H1 (cell line): ENCODE data around the gene C11orf98. TPM values are rescaled to one million over a fixed set of nuclear protein-coding genes. Genes with fewer than 3 reads are reported as not detected.

Experiments used
- CTCF ChIA-PET: fragments of 300-600 bp; sonication (Branson Sonifier 250); formaldehyde crosslinking; loops from one replicate; lab custom pipeline; 2021; ENCODE audit not compliant: partially characterized antibody; lab: Charles Lee
- POLR2A ChIA-PET: fragments of 300-600 bp; sonication (Branson Sonifier 250); formaldehyde crosslinking; loops from one replicate; lab custom pipeline; 2021; ENCODE audit warnings: inconsistent platforms; ENCODE audit not compliant: partially characterized antibody; lab: Charles Lee
- DNase-seq, 2 experiments: peaks; one replicate each; pipeline versions ENCODE4 v3.0.0 to v3.0.0-alpha.2; 2010 to 2022; ENCODE audit warnings: low spot score in 2 of 2, low read depth in 1 of 2, mixed read lengths in 1 of 2
- FAIRE-seq: peaks from 2 replicates; lab custom pipeline; 2011; peaks lifted over from hg19 to GRCh38; lab: Jason Lieb, UNC
- H2AFZ ChIP-seq: 2 replicates; pipeline ENCODE4 v1.8.1; 2012; ENCODE audit warnings: low read length, inconsistent platforms
- H2AK5ac ChIP-seq: 2 replicates; pipeline ENCODE4 v1.6.1; 2013; ENCODE audit warnings: low read depth, low read length
- H2BK120ac ChIP-seq: replicated peaks from 2 replicates; pipeline ENCODE3; 2013; ENCODE audit warnings: low read depth, low read length, inconsistent platforms
- H2BK12ac ChIP-seq: 2 replicates; pipeline ENCODE4 v1.6.1; 2013; ENCODE audit warnings: low read depth, low read length
- H2BK15ac ChIP-seq: 2 replicates; pipeline ENCODE4 v1.6.1; 2013; ENCODE audit warnings: low read length
- H2BK20ac ChIP-seq: 2 replicates; pipeline ENCODE4 v1.6.1; 2013; ENCODE audit warnings: low read length
- H2BK5ac ChIP-seq: 2 replicates; pipeline ENCODE4 v1.6.1; 2013; ENCODE audit warnings: low read depth, low read length
- H3K14ac ChIP-seq: 2 replicates; pipeline ENCODE4 v1.6.1; 2013; ENCODE audit warnings: inconsistent platforms; ENCODE audit not compliant: insufficient read length
- H3K18ac ChIP-seq: 2 replicates; pipeline ENCODE4 v1.6.1; 2013; ENCODE audit warnings: low read length; ENCODE audit errors: extremely low read depth
- H3K23ac ChIP-seq: 2 replicates; pipeline ENCODE4 v1.6.1; 2013; ENCODE audit warnings: inconsistent platforms; ENCODE audit not compliant: insufficient read length
- H3K23me2 ChIP-seq: 2 replicates; pipeline ENCODE4 v1.6.1; 2013; ENCODE audit warnings: low read depth, low read length
- H3K27ac ChIP-seq: 2 replicates; pipeline ENCODE4 v1.6.1; 2011; ENCODE audit warnings: low read depth, low read length, inconsistent platforms
- H3K27me3 ChIP-seq, 4 experiments: replicated peaks in 1 of 4; 1 replicate in 1 of 4; 2 replicates in 3 of 4; pipeline versions ENCODE4 v1.6.1 to v1.8.1; 2011 to 2013; ENCODE audit warnings: low read length in 3 of 4, mild to moderate bottlenecking in 3 of 4, inconsistent platforms in 2 of 4, mixed read lengths in 2 of 4, moderate library complexity in 1 of 4; ENCODE audit not compliant: control insufficient read depth in 3 of 4, insufficient read depth in 3 of 4; ENCODE audit errors: extremely low read depth in 1 of 4
- H3K36me3 ChIP-seq, 4 experiments: 2 replicates each; pipeline versions ENCODE4 v1.6.1 to v1.8.1; 2011 to 2013; ENCODE audit warnings: mild to moderate bottlenecking in 4 of 4, low read length in 3 of 4, moderate library complexity in 2 of 4, control low read depth in 1 of 4, inconsistent platforms in 1 of 4; ENCODE audit not compliant: insufficient read depth in 4 of 4, control insufficient read depth in 2 of 4
- H3K4ac ChIP-seq: replicated peaks from 2 replicates; pipeline ENCODE3; 2013; ENCODE audit warnings: low read length, low read depth, mixed read lengths, inconsistent platforms; ENCODE audit not compliant: insufficient read length
- H3K4me1 ChIP-seq, 4 experiments: replicated peaks in 1 of 4; 1 replicate in 1 of 4; 2 replicates in 3 of 4; pipeline versions ENCODE4 v1.6.1 to v1.8.1; 2011 to 2013; ENCODE audit warnings: low read length in 3 of 4, inconsistent platforms in 2 of 4, mixed read lengths in 1 of 4; ENCODE audit not compliant: insufficient read depth in 4 of 4, control insufficient read depth in 3 of 4
- H3K4me2 ChIP-seq, 2 experiments: 2 replicates each; pipeline versions ENCODE4 v1.6.1 to v1.8.1; 2011 to 2013; ENCODE audit warnings: low read depth in 2 of 2, low read length in 2 of 2, control low read depth in 1 of 2, inconsistent platforms in 1 of 2, mild to moderate bottlenecking in 1 of 2; ENCODE audit not compliant: insufficient read depth in 1 of 2
- H3K4me3 ChIP-seq, 4 experiments: fragments of 200-600, 300-600 bp in 1 of 4; sonication (generic), shearing (Covaris generic), sonication (Bioruptor Twin) in 1 of 4; 2 replicates each; pipeline versions ENCODE4 v1.5.1 to v1.8.1; 2011 to 2016; ENCODE audit warnings: low read length in 4 of 4, low read depth in 3 of 4, control low read depth in 2 of 4, inconsistent platforms in 2 of 4, mild to moderate bottlenecking in 2 of 4, mixed read lengths in 1 of 4, moderate library complexity in 1 of 4; ENCODE audit not compliant: insufficient read depth in 2 of 4; ENCODE audit errors: extremely low read depth in 1 of 4
- H3K56ac ChIP-seq: replicated peaks from 2 replicates; pipeline ENCODE3; 2013; ENCODE audit warnings: low read depth, mild to moderate bottlenecking, mixed read lengths, low read length, inconsistent platforms; ENCODE audit not compliant: insufficient read length
- H3K79me1 ChIP-seq: 2 replicates; pipeline ENCODE4 v1.6.1; 2013; ENCODE audit warnings: low read depth, low read length, control low read depth
- H3K79me2 ChIP-seq, 2 experiments: 2 replicates each; pipeline versions ENCODE4 v1.6.1 to v1.8.1; 2012 to 2013; ENCODE audit warnings: low read length in 2 of 2, mild to moderate bottlenecking in 2 of 2, inconsistent platforms in 1 of 2; ENCODE audit not compliant: insufficient read depth in 2 of 2, control insufficient read depth in 1 of 2
- H3K9ac ChIP-seq, 4 experiments: replicated peaks in 1 of 4; 1 replicate in 1 of 4; 2 replicates in 3 of 4; pipeline versions ENCODE4 v1.6.1 to v1.8.1; 2011 to 2013; ENCODE audit warnings: low read depth in 3 of 4, low read length in 3 of 4, control low read depth in 2 of 4, mild to moderate bottlenecking in 2 of 4, moderate library complexity in 2 of 4, inconsistent platforms in 1 of 4; ENCODE audit errors: extremely low read depth in 1 of 4
- H3K9me3 ChIP-seq, 2 experiments: 2 replicates each; pipeline versions ENCODE4 v1.6.1 to v1.8.1; 2012 to 2013; ENCODE audit warnings: mild to moderate bottlenecking in 2 of 2, moderate library complexity in 2 of 2, control low read depth in 1 of 2, inconsistent platforms in 1 of 2, low read depth in 1 of 2, low read length in 1 of 2, mixed read lengths in 1 of 2; ENCODE audit not compliant: insufficient read depth in 2 of 2
- H4K20me1 ChIP-seq, 2 experiments: replicated peaks in 1 of 2; 2 replicates each; pipeline versions ENCODE3 to v1.8.1; 2011 to 2013; ENCODE audit warnings: inconsistent platforms in 2 of 2, low read length in 2 of 2, mild to moderate bottlenecking in 1 of 2; ENCODE audit not compliant: insufficient read depth in 2 of 2, control insufficient read depth in 1 of 2
- H4K5ac ChIP-seq: 2 replicates; pipeline ENCODE4 v1.6.1; 2013; ENCODE audit warnings: low read length, low read depth, mixed read lengths, inconsistent platforms; ENCODE audit not compliant: insufficient read length
- H4K8ac ChIP-seq: 2 replicates; pipeline ENCODE4 v1.8.0; 2013; ENCODE audit warnings: mild to moderate bottlenecking, moderate library complexity, low read length, inconsistent platforms; ENCODE audit not compliant: insufficient read depth; ENCODE audit errors: extremely low read depth
- H4K91ac ChIP-seq: replicated peaks from 2 replicates; pipeline ENCODE3; 2013; ENCODE audit warnings: low read length, mixed read lengths, inconsistent platforms; ENCODE audit not compliant: insufficient read length
- CBX8 ChIP-seq: fragments of 300-800, 300-1000 bp; sonication (generic); IDR thresholded peaks from 2 replicates; pipeline ENCODE4 v1.7.1; 2016; ENCODE audit warnings: low read depth, low read length, borderline replicate concordance
- CEBPB ChIP-seq: IDR thresholded peaks from 2 replicates; pipeline ENCODE4 v1.6.1; 2012; ENCODE audit warnings: low read depth, low read length
- CTCF ChIP-seq, 3 experiments: IDR thresholded peaks; 1 replicate in 2 of 3; 2 replicates in 1 of 3; pipeline versions ENCODE4 v1.5.1 to v1.6.1; 2011; ENCODE audit warnings: low read length in 3 of 3, mild to moderate bottlenecking in 3 of 3, inconsistent platforms in 2 of 3, low read depth in 1 of 3, moderate library complexity in 1 of 3; ENCODE audit not compliant: insufficient read depth in 1 of 3; ENCODE audit errors: control extremely low read depth in 1 of 3
- HDAC2 ChIP-seq, 2 experiments: fragments of 300-600 bp in 1 of 2; sonication (generic) in 1 of 2; IDR thresholded peaks; 2 replicates each; pipeline ENCODE4 v1.6.1; 2011 to 2012; ENCODE audit warnings: low read depth in 2 of 2, low read length in 2 of 2, mild to moderate bottlenecking in 2 of 2, moderate library complexity in 2 of 2, borderline replicate concordance in 1 of 2, inconsistent platforms in 1 of 2
- HDAC6 ChIP-seq: IDR thresholded peaks from one replicate; pipeline ENCODE4 v1.7.1; 2012; ENCODE audit warnings: low read depth, mild to moderate bottlenecking, inconsistent platforms, low read length, moderate library complexity
- MAFK ChIP-seq: IDR thresholded peaks from 2 replicates; pipeline ENCODE4 v1.6.1; 2012; ENCODE audit warnings: low read depth, mild to moderate bottlenecking, improper control_type of control experiment, low read length
- RNF2 ChIP-seq: fragments of 200-900, 300-1000 bp; sonication (generic); IDR thresholded peaks from 2 replicates; pipeline ENCODE4 v1.7.1; 2016; ENCODE audit warnings: borderline replicate concordance, low read depth, mild to moderate bottlenecking, antibody characterized with exemption, low read length; ENCODE audit not compliant: poor library complexity, severe bottlenecking; ENCODE audit errors: missing control alignments
- SUZ12 ChIP-seq: fragments of 200-600 bp; sonication (generic); IDR thresholded peaks from 2 replicates; pipeline ENCODE4 v1.6.1; 2012; ENCODE audit warnings: mild to moderate bottlenecking, inconsistent platforms, low read length, moderate library complexity, mixed read lengths
- WGBS, 2 experiments: shearing (Covaris generic) in 1 of 2; methylation state at CpG; one replicate each; pipeline versions ENCODE4 v1.1.6 to v1.1.7; 2013 to 2015; ENCODE audit warnings: low lambda C conversion rate in 2 of 2, mixed read lengths in 2 of 2, inconsistent platforms in 1 of 2, low coverage in 1 of 2, missing lambda C conversion rate in 1 of 2; ENCODE audit not compliant: insufficient replicate concordance in 2 of 2, insufficient coverage in 1 of 2, insufficient read length in 1 of 2; ENCODE audit errors: extremely low coverage in 1 of 2, missing lambda C conversion rate in 1 of 2; 5-methylcytosine and 5-hydroxymethylcytosine counted together
- polyA plus RNA-seq, 7 experiments: library from polyadenylated mRNA; depleted of rRNA in 3 of 7; stranded (reverse) in 5 of 7; unstranded in 2 of 7; fragments of >200 nt in 5 of 7; fragments of 200-250 nt in 2 of 7; gene quantifications; 1 replicate in 5 of 7; 2 replicates in 1 of 7; 4 replicates in 1 of 7; pipeline versions ENCODE4 v1.2.1 to v1.2.3, GENCODE V29; 2011 to 2013; ENCODE audit warnings: missing spikeins in 2 of 7, mixed read lengths in 2 of 7
- total RNA-seq: library from RNA; stranded (reverse); fragmentation: NEBNext Ultra II Directional; extraction: Animal tissue kit (Norgen Biotek cat#: 25700); gene quantifications from 2 replicates; pipeline ENCODE4 v1.2.1, GENCODE V29; 2021
- TF ChIP-seq, protein P1 (sequence below): IDR thresholded peaks from 2 replicates; pipeline ENCODE4 v1.6.1; 2011; ENCODE audit warnings: low read length, improper control_type of control experiment

The C11orf98 gene
- total and polyA plus RNA-seq, 2 of the 8 experiments (the other 6 are each of a cell fraction or from before 2014, with no cell fraction given): 68.0 to 171 TPM

DNA sequence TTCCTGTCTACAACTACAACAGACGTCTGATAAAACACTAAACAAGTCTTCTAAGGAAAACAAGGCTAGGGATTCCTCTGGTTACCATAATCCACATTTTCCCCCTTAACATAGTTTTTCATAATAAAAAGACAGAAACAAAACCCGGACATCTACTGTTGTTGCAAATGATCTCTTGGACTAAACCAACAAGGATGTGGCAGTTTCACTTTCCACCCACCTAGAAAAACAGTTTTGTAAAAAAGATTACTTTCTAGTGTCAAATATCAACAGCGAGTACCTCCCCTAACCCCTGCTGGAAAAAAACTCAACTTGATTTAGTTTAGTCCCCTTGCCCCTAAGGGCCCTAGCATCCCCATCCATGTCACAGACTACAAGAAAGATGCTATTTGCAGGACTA, 47.9 kb upstream of the C11orf98 start:
- H3K4me3 ChIP-seq: no peak overlapping the region
- H3K9ac ChIP-seq: no peak overlapping the region
- peaks cover 0 to 3% of the 10 kb centered on the region in 2 experiments for H4K20me1 ChIP-seq
- H3K23ac ChIP-seq: no peak overlapping the region
- H3K36me3 ChIP-seq: peaks cover 26 to 72% (median 50%) of the 10 kb centered on the region in 4 experiments
- no peak overlapping the region for H2BK120ac ChIP-seq
- no peak overlapping the region for H2BK5ac ChIP-seq
- no peaks in the 10 kb centered on the region; a peak in 1 of 7 replicates for H3K27me3 ChIP-seq
- no peak overlapping the region for H2BK20ac ChIP-seq
- no peaks in the 10 kb centered on the region; the same call in 1 of the 2 replicates for H3K79me1 ChIP-seq
- ChIA-PET POLR2A (interaction anchor here (0.9 to 61.4 kb wide), 6 partner anchors 10 to 177 kb away, joined by 3 to 2041 read pairs (median 4); partner anchors contain the start of genes C11orf98, CSKMT, GANAB and HNRNPUL2), CTCF (interaction anchor here (0.8 to 4.0 kb wide), 3 partner anchors 11 to 73 kb away, joined by 3 to 26 read pairs (median 3); partner anchors contain the start of gene TAF6L)
- WGBS, 2 experiments: 89% methylated on average over 3 of the region's 3 CpGs; no CpG with 5 or more reads in 1 of the 2 experiments
- H3K9me3 ChIP-seq: no peaks in the 10 kb centered on the region
- no peak overlapping the region for H2AFZ ChIP-seq
- H2BK12ac ChIP-seq: no peak overlapping the region
- TF ChIP-seq MAFK (no peak), CEBPB (no peak), CTCF (IDR thresholded peaks at IDR 0.05; ENCODE audit: control extremely low read depth in 1 of 3, insufficient read depth in 1 of 3, low read depth in 1 of 3, low read length in 3 of 3) (no peak), SUZ12 (no peak), CBX8 (no peak), HDAC2 (IDR thresholded peaks at IDR 0.05; ENCODE audit: borderline replicate concordance in 1 of 2, low read depth in 2 of 2, low read length in 2 of 2) (no peak), RNF2 (no peak), HDAC6 (no peak)
- TF ChIP-seq, protein P1, sequence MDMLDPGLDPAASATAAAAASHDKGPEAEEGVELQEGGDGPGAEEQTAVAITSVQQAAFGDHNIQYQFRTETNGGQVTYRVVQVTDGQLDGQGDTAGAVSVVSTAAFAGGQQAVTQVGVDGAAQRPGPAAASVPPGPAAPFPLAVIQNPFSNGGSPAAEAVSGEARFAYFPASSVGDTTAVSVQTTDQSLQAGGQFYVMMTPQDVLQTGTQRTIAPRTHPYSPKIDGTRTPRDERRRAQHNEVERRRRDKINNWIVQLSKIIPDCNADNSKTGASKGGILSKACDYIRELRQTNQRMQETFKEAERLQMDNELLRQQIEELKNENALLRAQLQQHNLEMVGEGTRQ: no peak
- no peak overlapping the region for H3K4ac ChIP-seq
- H3K56ac ChIP-seq: no peak overlapping the region
- H4K8ac ChIP-seq: no peak overlapping the region
- FAIRE-seq: no peak
- peaks cover 3 to 32% (median 14%) of the 10 kb centered on the region in 4 experiments for H3K4me1 ChIP-seq
- H3K23me2 ChIP-seq: peaks cover 8% of the 10 kb centered on the region
- no peak overlapping the region for H2BK15ac ChIP-seq
- H3K14ac ChIP-seq: no peak overlapping the region
- H3K4me2 ChIP-seq: no peak overlapping the region
- no peak overlapping the region for H2AK5ac ChIP-seq
- H3K27ac ChIP-seq: no peak overlapping the region
- no peak overlapping the region for H4K91ac ChIP-seq
- no peak overlapping the region for H3K18ac ChIP-seq
- peaks cover 0 to 11% of the 10 kb centered on the region in 2 experiments; a peak in 2 of 4 replicates for H3K79me2 ChIP-seq
- no peak overlapping the region for H4K5ac ChIP-seq
- no peak for DNase-seq
